Transverse colon (tissue), 4 donors: Measurements from ENCODE around the gene C1QTNF2. TPM values are rescaled to one million over a fixed set of nuclear protein-coding genes. Genes with fewer than 3 reads are reported as not detected.

Experiments
- DNase-seq: peaks from one replicate; pipeline ENCODE4 v3.0.0-alpha.2; 2019
- H3K27ac ChIP-seq, 4 donors: fragments of 200-600 bp; sonication (generic); 2 replicates each; pipeline ENCODE4 v1.5.1; 2016 to 2018; ENCODE audit warnings: inconsistent platforms in 4 of 4
- H3K27me3 ChIP-seq: fragments of 200-600 bp; sonication (generic); 2 replicates; pipeline ENCODE4 v1.5.1; 2017; ENCODE audit warnings: inconsistent platforms
- H3K36me3 ChIP-seq, 4 donors: fragments of 200-600 bp; sonication (generic); 2 replicates each; pipeline ENCODE4 v1.5.1; 2017 to 2019; ENCODE audit warnings: inconsistent platforms in 4 of 4
- H3K4me1 ChIP-seq, 4 donors: fragments of 200-600 bp; sonication (generic); 2 replicates each; pipeline ENCODE4 v1.5.1; 2017 to 2020; ENCODE audit warnings: inconsistent platforms in 4 of 4
- H3K4me3 ChIP-seq, 4 donors: fragments of 200-600 bp; sonication (generic); 1 replicate in 1 of 4; 2 replicates in 3 of 4; pipeline versions ENCODE4 v1.5.1 to v1.6.1; 2017 to 2019; ENCODE audit warnings: inconsistent platforms in 4 of 4
- H3K9me3 ChIP-seq, 2 donors: fragments of 200-600 bp; sonication (generic); 2 replicates each; pipeline ENCODE4 v1.5.1; 2017 to 2019; ENCODE audit warnings: inconsistent platforms in 2 of 2
- EP300 ChIP-seq: sonication (generic); formaldehyde crosslinking; IDR thresholded peaks from one replicate; pipeline ENCODE4 v1.6.1; 2017; ENCODE audit warnings: antibody characterized with exemption, low read depth
- POLR2A ChIP-seq: fragments of 450-650 bp; IDR thresholded peaks from one replicate; pipeline ENCODE4 v1.6.1; 2016; ENCODE audit warnings: antibody characterized with exemption, mild to moderate bottlenecking, moderate library complexity
- POLR2AphosphoS5 ChIP-seq, 3 donors: sonication (generic); formaldehyde crosslinking; IDR thresholded peaks; one replicate each; pipeline ENCODE4 v1.6.1; 2016; ENCODE audit warnings: antibody characterized with exemption in 3 of 3
- WGBS, 2 donors: methylation state at CpG; one replicate each; pipeline ENCODE4 v1.1.5; 2018; ENCODE audit warnings: low coverage in 1 of 2; 5-methylcytosine and 5-hydroxymethylcytosine counted together
- in situ Hi-C, 4 donors: fragments of 200-750 bp; cut with MboI; loops; one replicate each; pipeline versions ENCODE4 v1.15.0 to v1.15.1; 2017; ENCODE audit warnings: low sequenced_read_pairs in 3 of 4, low pct_ligation_motif_present in 1 of 4, low pct_unique_long_range_greater_than_20kb in 1 of 4
- intact Hi-C: fragments of 100-400 bp; cut with DNase I; formaldehyde crosslinking; loops from one replicate; pipeline ENCODE4 v1.15.1; 2023; ENCODE audit warnings: low total_unique reads
- total RNA-seq, 4 donors: library from RNA; depleted of rRNA; stranded (reverse); fragments of >200 nt; gene quantifications; one replicate each; pipeline ENCODE4 v1.1.0, GENCODE V29; 2016
- TF ChIP-seq, protein P1 (sequence below), 5 experiments: fragments of 200-600 bp in 3 of 5; fragments of 450-650 bp in 2 of 5; sonication (generic) in 3 of 5; IDR thresholded peaks; 1 replicate in 2 of 5; 2 replicates in 3 of 5; pipeline ENCODE4 v1.5.1; 2016 to 2017; ENCODE audit warnings: antibody characterized with exemption in 5 of 5, inconsistent platforms in 3 of 5, mild to moderate bottlenecking in 2 of 5, moderate library complexity in 1 of 5

The C1QTNF2 gene
- total RNA-seq, 4 donors from 2014 or later = 0.41 to 2.2 (median 0.79) TPM; not detected in 1

DNA sequence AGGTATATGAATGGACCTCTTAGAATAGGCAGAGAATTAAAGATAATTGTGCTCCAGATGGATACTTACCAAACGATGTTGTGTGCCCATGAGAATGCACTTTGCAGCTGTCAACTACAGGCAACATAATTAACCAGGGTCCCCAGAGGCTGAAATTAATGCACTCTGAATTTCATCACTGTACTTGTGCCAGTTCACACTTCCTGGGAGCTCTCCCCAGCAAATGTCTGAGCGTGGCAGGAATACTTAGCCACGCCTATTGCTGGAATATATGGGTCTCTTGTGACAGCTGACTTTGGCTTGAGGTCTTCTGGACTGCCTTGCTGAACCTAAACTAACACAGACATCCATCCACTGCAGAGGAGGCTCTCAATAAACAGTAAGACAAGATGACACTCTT, 11.9 kb upstream of the C1QTNF2 start:
- Histone ChIP-seq H3K27me3 (no peaks in the 10 kb centered on the region), H3K36me3 (no peaks in the 10 kb centered on the region), H3K9me3 (peaks cover 2 to 4% of the 10 kb centered on the region in 2 donors), H3K27ac (no peak overlapping the region), H3K4me3 (no peak overlapping the region), H3K4me1 (no peaks in the 10 kb centered on the region)
- 44% methylated on average over 3 of the region's 3 CpGs; no CpG with 5 or more reads in 1 of the 2 donors for WGBS, 2 donors
- TF ChIP-seq POLR2A = no peak
- TF ChIP-seq, protein P1, sequence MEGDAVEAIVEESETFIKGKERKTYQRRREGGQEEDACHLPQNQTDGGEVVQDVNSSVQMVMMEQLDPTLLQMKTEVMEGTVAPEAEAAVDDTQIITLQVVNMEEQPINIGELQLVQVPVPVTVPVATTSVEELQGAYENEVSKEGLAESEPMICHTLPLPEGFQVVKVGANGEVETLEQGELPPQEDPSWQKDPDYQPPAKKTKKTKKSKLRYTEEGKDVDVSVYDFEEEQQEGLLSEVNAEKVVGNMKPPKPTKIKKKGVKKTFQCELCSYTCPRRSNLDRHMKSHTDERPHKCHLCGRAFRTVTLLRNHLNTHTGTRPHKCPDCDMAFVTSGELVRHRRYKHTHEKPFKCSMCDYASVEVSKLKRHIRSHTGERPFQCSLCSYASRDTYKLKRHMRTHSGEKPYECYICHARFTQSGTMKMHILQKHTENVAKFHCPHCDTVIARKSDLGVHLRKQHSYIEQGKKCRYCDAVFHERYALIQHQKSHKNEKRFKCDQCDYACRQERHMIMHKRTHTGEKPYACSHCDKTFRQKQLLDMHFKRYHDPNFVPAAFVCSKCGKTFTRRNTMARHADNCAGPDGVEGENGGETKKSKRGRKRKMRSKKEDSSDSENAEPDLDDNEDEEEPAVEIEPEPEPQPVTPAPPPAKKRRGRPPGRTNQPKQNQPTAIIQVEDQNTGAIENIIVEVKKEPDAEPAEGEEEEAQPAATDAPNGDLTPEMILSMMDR (IDR thresholded peaks at IDR 0.05) = no peak
- intact Hi-C loops (no loop called here), in situ Hi-C loops (no loop called here)
- DNase-seq = no peak

DNA sequence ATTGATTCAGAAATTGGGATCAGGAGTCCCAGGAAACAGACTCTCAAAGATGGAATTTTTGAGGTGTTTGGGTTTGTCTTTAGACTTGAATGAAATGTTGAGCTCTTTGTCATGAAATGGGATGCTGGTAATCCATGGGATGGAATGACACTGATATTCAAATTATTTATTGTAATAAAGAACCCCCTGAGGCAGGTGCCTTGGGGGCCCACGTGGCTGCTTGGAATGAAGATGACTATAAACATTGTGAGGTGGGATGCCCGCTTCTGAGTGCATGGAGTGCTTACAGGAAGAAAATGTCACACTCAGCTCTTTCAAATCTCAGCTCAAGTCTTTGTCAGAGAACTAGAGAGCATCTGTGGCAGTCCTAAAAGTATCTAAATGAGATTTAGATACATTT, 9.6 kb upstream of the C1QTNF2 start:
- TF ChIP-seq POLR2AphosphoS5 (IDR thresholded peaks at IDR 0.05) (no peak), POLR2A (no peak), EP300 (no peak)
- TF ChIP-seq, protein P1 (IDR thresholded peaks at IDR 0.05) = no peak
- Histone ChIP-seq H3K9me3 (no peaks in the 10 kb centered on the region), H3K36me3 (no peaks in the 10 kb centered on the region), H3K4me1 (no peaks in the 10 kb centered on the region), H3K4me3 (no peak overlapping the region), H3K27ac (no peak overlapping the region), H3K27me3 (peaks cover 2% of the 10 kb centered on the region)
- intact Hi-C loops = no loop called here
- no peak for DNase-seq
- 67 to 75% methylated on average over 2 of the region's 2 CpGs for WGBS, 2 donors
- in situ Hi-C loops = no loop called here

DNA sequence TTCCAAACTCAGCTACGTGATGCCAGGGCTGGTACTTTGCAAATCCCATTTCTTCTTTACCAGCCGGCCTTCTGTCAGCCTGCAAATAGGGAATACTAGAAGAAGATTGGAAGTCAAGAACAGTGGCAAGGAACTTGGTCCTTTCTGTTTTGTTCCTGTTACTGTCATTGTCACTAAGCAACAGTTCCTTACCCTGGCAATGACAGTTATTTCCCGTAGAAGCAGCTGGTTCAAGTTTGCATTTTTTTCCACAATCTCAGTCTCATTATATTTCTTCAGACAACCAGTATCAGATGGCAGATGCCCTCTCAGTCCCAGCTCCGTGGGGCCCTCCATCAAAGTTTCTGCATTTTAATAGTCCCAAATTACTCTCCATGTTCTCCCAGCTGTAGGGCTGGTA, 9.1 kb upstream of the C1QTNF2 start:
- intact Hi-C loops (no loop called here), in situ Hi-C loops (no loop called here)
- H3K4me3 ChIP-seq = no peak overlapping the region
- peaks cover 3% of the 10 kb centered on the region for H3K27me3 ChIP-seq
- TF ChIP-seq, protein P1 (IDR thresholded peaks at IDR 0.05) = no peak
- H3K4me1 ChIP-seq = no peaks in the 10 kb centered on the region
- no peak for DNase-seq
- no peaks in the 10 kb centered on the region for H3K36me3 ChIP-seq
- no peak overlapping the region for H3K27ac ChIP-seq
- no peaks in the 10 kb centered on the region for H3K9me3 ChIP-seq
- WGBS, 2 donors = 37 to 48% methylated on average over 4 of the region's 4 CpGs

DNA sequence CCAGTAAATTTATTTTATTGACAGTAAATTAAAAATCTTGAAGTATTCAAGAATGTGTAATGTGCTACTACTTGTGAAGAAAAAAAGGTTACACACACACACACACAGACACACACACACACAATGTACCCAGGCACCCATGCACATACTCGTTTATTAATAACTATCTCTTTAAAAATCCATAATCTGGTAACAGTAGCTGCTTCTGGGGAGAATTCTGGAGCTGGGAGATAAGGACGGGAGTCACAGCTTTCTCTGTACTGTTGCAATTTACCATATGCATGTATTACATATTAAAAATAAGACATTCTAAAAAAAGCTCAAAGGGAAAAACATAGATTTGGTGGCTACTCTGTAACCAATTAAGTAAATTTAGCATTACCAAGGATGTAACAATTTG, 7.9 kb upstream of the C1QTNF2 start:
- Histone ChIP-seq H3K27me3 (peaks cover 3% of the 10 kb centered on the region), H3K36me3 (no peaks in the 10 kb centered on the region), H3K27ac (no peak overlapping the region), H3K4me1 (no peaks in the 10 kb centered on the region), H3K4me3 (no peak overlapping the region), H3K9me3 (no peaks in the 10 kb centered on the region)
- 69 to 81% methylated on average over 2 of the region's 2 CpGs for WGBS, 2 donors
- DNase-seq = no peak
- TF ChIP-seq POLR2A = no peak
- TF ChIP-seq, protein P1 (IDR thresholded peaks at IDR 0.05) = no peak
- no peak for TF ChIP-seq EP300
- no peak for TF ChIP-seq POLR2AphosphoS5 (IDR thresholded peaks at IDR 0.05)
- intact Hi-C loops (no loop called here), in situ Hi-C loops (no loop called here)
